ENCODE results near the gene LYPD3.

LYPD3 gene

DNA sequence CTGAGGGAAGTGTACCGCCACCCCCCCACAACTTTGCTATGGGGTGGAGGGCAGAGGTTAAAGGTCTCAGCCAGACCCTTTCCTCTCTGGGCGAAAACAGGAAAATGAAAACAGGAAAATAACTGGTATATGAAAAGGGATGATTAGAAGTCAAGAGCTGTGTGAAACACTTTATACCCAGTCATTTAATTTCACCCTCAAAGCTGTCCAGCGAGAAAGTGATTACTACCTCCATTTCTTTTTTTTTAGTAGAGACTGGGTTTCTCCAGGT is 39.7 kb upstream of the LYPD3 start:
- no peak overlapping the region for H3K4me3 ChIP-seq (replicated peaks; ENCODE audit: low read depth, low read length)
- no peak for TF ChIP-seq CTCF (IDR thresholded peaks at IDR 0.05; ENCODE audit: low read length, missing control alignments)
- DNase-seq (ENCODE audit: low read depth) = no peak

- TF ChIP-seq CTCF (IDR thresholded peaks at IDR 0.05; ENCODE audit: low read length, missing control alignments) = no peak
- no peak for DNase-seq (ENCODE audit: low read depth)
- H3K4me3 ChIP-seq (replicated peaks; ENCODE audit: low read depth, low read length) = peak within 1 kb of the TSS; percentile 85
These were observed 39.2 kb upstream of the LYPD3 start, which contains the start of gene PHLDB3 for GRCh38 chr19:43504426-43505185. Gene PHLDB3 (minus strand): TSS chr19:43504746. CDS start chr19:43504118, 628 bp downstream.

DNA sequence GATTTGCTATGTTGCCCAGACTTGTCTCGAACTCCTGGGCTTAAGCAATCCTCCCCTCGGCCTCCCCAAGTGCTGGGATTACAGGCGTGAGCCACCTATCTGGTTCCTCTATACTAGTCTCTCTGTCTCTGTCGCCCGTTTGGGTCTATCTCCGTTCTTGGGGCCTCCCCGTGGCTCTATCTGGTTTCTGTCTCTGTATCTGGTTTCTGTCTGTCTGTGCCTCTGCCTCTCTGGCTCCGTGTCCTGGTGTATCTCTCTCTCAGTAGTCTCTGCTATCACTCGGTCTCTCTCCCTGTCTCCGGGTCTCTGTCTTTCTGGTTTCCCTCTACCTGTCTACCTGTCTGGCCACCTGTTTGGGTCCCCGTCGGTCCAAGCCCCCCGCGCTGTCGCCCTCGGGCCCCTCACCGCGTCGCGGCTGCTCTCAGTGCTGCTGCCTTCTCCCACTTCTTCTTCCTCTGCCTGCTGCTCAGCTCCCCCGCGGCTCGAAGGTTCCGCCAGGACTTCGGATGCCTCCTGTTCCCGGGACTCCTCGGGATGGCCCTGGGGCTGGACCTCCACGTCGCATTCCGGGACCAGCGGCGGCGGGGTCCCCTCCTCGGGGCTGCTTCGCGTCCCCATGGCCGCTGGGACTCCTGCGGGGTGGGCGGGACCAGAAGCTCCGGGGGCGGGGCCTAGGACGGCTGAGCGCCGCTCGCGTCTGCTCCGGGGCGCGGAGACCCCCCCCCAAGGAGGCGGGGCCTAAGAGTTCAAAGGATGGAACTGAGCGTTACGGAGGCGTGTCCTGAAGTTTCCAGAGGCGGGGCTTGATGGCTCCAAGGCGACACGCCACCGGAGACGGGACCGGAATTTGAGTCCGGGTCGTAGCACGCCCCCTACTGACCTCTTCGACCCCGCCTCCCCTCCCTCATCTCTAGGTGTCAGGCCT is 38.4 kb upstream of the LYPD3 start:
- no peak for TF ChIP-seq CTCF (IDR thresholded peaks at IDR 0.05; ENCODE audit: low read length, missing control alignments)
- peak overlapping the region; percentile 85 for H3K4me3 ChIP-seq (replicated peaks; ENCODE audit: low read depth, low read length)
- DNase-seq (ENCODE audit: low read depth) = peak; percentile 86

GRCh38 chr19:43502419-43502976 is 37.1 kb upstream of the LYPD3 start:
- H3K4me3 ChIP-seq (replicated peaks; ENCODE audit: low read depth, low read length) = no peak overlapping the region
- DNase-seq (ENCODE audit: low read depth) = no peak
- no peak for TF ChIP-seq CTCF (IDR thresholded peaks at IDR 0.05; ENCODE audit: low read length, missing control alignments)

- no peak for DNase-seq (ENCODE audit: low read depth)
- TF ChIP-seq CTCF (IDR thresholded peaks at IDR 0.05; ENCODE audit: low read length, missing control alignments) = no peak
- H3K4me3 ChIP-seq (replicated peaks; ENCODE audit: low read depth, low read length) = no peak overlapping the region
These were observed 36.4 kb upstream of the LYPD3 start for GRCh38 chr19:43501661-43502418.

GRCh38 chr19:43499042-43499441 is 33.6 kb upstream of the LYPD3 start:
- no peak for TF ChIP-seq CTCF (IDR thresholded peaks at IDR 0.05; ENCODE audit: low read length, missing control alignments)
- H3K4me3 ChIP-seq (replicated peaks; ENCODE audit: low read depth, low read length) = no peak overlapping the region
- no peak for DNase-seq (ENCODE audit: low read depth)

Data from fibroblast of pulmonary artery (primary cell).